Adrenal gland (tissue), 5 donors: ENCODE data around the gene KCNAB2.

Experiments
- CTCF ChIP-seq, 6 experiments: fragments of 450-650 bp in 4 of 6; fragments of 200-600 bp in 2 of 6; sonication (generic) in 1 of 6; IDR thresholded peaks; 1 replicate in 5 of 6; 2 replicates in 1 of 6; pipeline versions ENCODE4 v1.5.1 to v1.8.0; 2016 to 2021; ENCODE audit warnings: antibody characterized with exemption in 6 of 6, mild to moderate bottlenecking in 2 of 6, moderate library complexity in 1 of 6
- POLR2A ChIP-seq, 2 donors: fragments of 450-650 bp; IDR thresholded peaks; one replicate each; pipeline ENCODE4 v1.6.1; 2017; ENCODE audit warnings: antibody characterized with exemption in 2 of 2, mild to moderate bottlenecking in 2 of 2, moderate library complexity in 1 of 2
- donor health status: DM: no; HTN: no; CAD: no.

GRCh38 chr1:6069573-6069972 lies 23.9 kb downstream of the KCNAB2 start:
- TF ChIP-seq POLR2A (IDR thresholded peaks at IDR 0.05): no peak
- TF ChIP-seq CTCF (IDR thresholded peaks at IDR 0.05): no peak
